GM12878 (cell line): ENCODE data around the gene PELI2. TPM values are rescaled to one million over a fixed set of nuclear protein-coding genes. Genes with fewer than 3 reads are reported as not detected.

Source experiments
- ATAC-seq: fragments of 200-7000 bp; cut with Tn5 transposase; 3 replicates; pipeline ENCODE4 v1.9.1; 2020; ENCODE audit warnings: mild to moderate bottlenecking, moderate library complexity
- BruUV-seq: library from RNA; stranded (reverse); fragments of 400-500 nt; replicated peaks from 2 replicates; lab custom pipeline; 2021; lab: Mats Ljungman, UMichigan
- CTCF ChIA-PET: fragments of 300-600 bp; sonication (Branson Sonifier 250); formaldehyde crosslinking; extraction: SDS; loops from one replicate; lab custom pipeline; 2021; ENCODE audit warnings: inconsistent platforms; lab: Yijun Ruan, JAX
- POLR2A ChIA-PET: fragments of 350-600 bp; formaldehyde crosslinking; extraction: SDS; loops from one replicate; lab custom pipeline; 2021; ENCODE audit warnings: inconsistent platforms; lab: Charles Lee
- RAD21 ChIA-PET: fragments of 300-600 bp; sonication (Branson Sonifier 250); formaldehyde crosslinking; loops from one replicate; lab custom pipeline; 2023; ENCODE audit warnings: antibody characterized with exemption; ENCODE audit not compliant: unreplicated experiment; lab: Charles Lee
- SMC1A ChIA-PET: fragments of 300-600 bp; sonication (Branson Sonifier 250); formaldehyde crosslinking; loops from one replicate; lab custom pipeline; 2023; ENCODE audit not compliant: unreplicated experiment, uncharacterized antibody; lab: Charles Lee
- DNase-seq: peaks from one replicate; pipeline ENCODE4 v3.0.0-alpha.2; 2011; ENCODE audit warnings: low read depth, low spot score
- FAIRE-seq: peaks from 3 replicates; lab custom pipeline; 2011; peaks lifted over from hg19 to GRCh38; lab: Jason Lieb, UNC
- H2AFZ ChIP-seq: 2 replicates; pipeline ENCODE4 v1.6.0; 2011; ENCODE audit warnings: low read depth, low read length, control low read depth; ENCODE audit not compliant: control insufficient read depth
- H3K27ac ChIP-seq: 2 replicates; pipeline ENCODE4 v1.5.1; 2011; ENCODE audit warnings: control low read depth; ENCODE audit not compliant: control insufficient read depth, insufficient read depth
- H3K27me3 ChIP-seq, 2 experiments: replicated peaks in 1 of 2; 2 replicates each; pipeline versions ENCODE4 v1.6.0 to v1.6.1; 2011; ENCODE audit warnings: low read length in 1 of 2; ENCODE audit not compliant: control insufficient read depth in 2 of 2, insufficient read depth in 2 of 2
- H3K36me3 ChIP-seq, 2 experiments: 2 replicates each; pipeline ENCODE4 v1.5.1; 2011; ENCODE audit warnings: low read length in 1 of 2; ENCODE audit not compliant: control insufficient read depth in 2 of 2, insufficient read depth in 2 of 2
- H3K4me1 ChIP-seq: 2 replicates; pipeline ENCODE4 v1.6.1; 2011; ENCODE audit warnings: mild to moderate bottlenecking, low read length, moderate library complexity, mixed read lengths; ENCODE audit not compliant: control insufficient read depth, insufficient read depth
- H3K4me2 ChIP-seq: 2 replicates; pipeline ENCODE4 v1.6.0; 2011; ENCODE audit warnings: control low read depth; ENCODE audit not compliant: control insufficient read depth, insufficient read depth
- H3K4me3 ChIP-seq: fragments of 200-600 bp; sonication (generic); 2 replicates; pipeline ENCODE4 v1.5.1; 2016
- H3K79me2 ChIP-seq: 2 replicates; pipeline ENCODE4 v1.6.0; 2011; ENCODE audit warnings: low read length; ENCODE audit not compliant: control insufficient read depth, insufficient read depth
- H3K9ac ChIP-seq: 2 replicates; pipeline ENCODE4 v1.8.0; 2011; ENCODE audit warnings: low read length, control low read depth, mixed read lengths; ENCODE audit not compliant: control insufficient read depth, insufficient read depth
- H3K9me3 ChIP-seq: replicated peaks from 3 replicates; pipeline ENCODE4 v1.5.1; 2011; ENCODE audit warnings: mild to moderate bottlenecking, low read length; ENCODE audit not compliant: control insufficient read depth, insufficient read depth
- H4K20me1 ChIP-seq: 2 replicates; pipeline ENCODE4 v1.6.0; 2011; ENCODE audit not compliant: control insufficient read depth, insufficient read depth
- EGR1 ChIP-seq, 2 experiments: IDR thresholded peaks; 1 replicate in 1 of 2; 2 replicates in 1 of 2; pipeline ENCODE4 v1.6.1; 2011 to 2012; ENCODE audit warnings: low read depth in 2 of 2, low read length in 2 of 2, borderline replicate concordance in 1 of 2, mild to moderate bottlenecking in 1 of 2, moderate library complexity in 1 of 2
- GATAD2B ChIP-seq: fragments of 450-650 bp; conservative IDR thresholded peaks from 2 replicates; pipeline ENCODE4 v1.6.1; 2017; ENCODE audit warnings: low read depth, mild to moderate bottlenecking, moderate library complexity
- IKZF1 ChIP-seq: fragments of 450-650 bp; conservative IDR thresholded peaks from 2 replicates; pipeline ENCODE4 v1.6.1; 2017; ENCODE audit warnings: antibody characterized with exemption, mild to moderate bottlenecking
- JUND ChIP-seq: IDR thresholded peaks from 2 replicates; pipeline ENCODE4 v1.6.1; 2012; ENCODE audit warnings: low read depth, mild to moderate bottlenecking, low read length, improper control_type of control experiment, moderate library complexity
- KLF5 ChIP-seq: fragments of 450-650 bp; IDR thresholded peaks from 2 replicates; pipeline ENCODE4 v1.6.1; 2014; ENCODE audit warnings: mild to moderate bottlenecking; ENCODE audit not compliant: partially characterized antibody
- LARP7 ChIP-seq: fragments of 450-650 bp; IDR thresholded peaks from 2 replicates; pipeline ENCODE4 v1.6.1; 2017; ENCODE audit warnings: mild to moderate bottlenecking
- NFYB ChIP-seq: IDR thresholded peaks from 2 replicates; pipeline ENCODE4 v1.6.1; 2011; ENCODE audit warnings: low read depth, mild to moderate bottlenecking, low read length, improper control_type of control experiment, moderate library complexity; ENCODE audit not compliant: insufficient read depth
- STAT3 ChIP-seq: IDR thresholded peaks from 2 replicates; pipeline ENCODE4 v1.6.1; 2011; ENCODE audit warnings: low read depth, low read length, improper control_type of control experiment
- TAF1 ChIP-seq: IDR thresholded peaks from 2 replicates; pipeline ENCODE4 v1.6.1; 2011; ENCODE audit warnings: mild to moderate bottlenecking, low read depth, low read length, borderline replicate concordance
- WRNIP1 ChIP-seq: IDR thresholded peaks from 2 replicates; pipeline ENCODE4 v1.6.1; 2011; ENCODE audit warnings: low read depth, low read length, improper control_type of control experiment, borderline replicate concordance
- YBX1 ChIP-seq: fragments of 450-650 bp; IDR thresholded peaks from 2 replicates; pipeline ENCODE4 v1.6.1; 2016; ENCODE audit warnings: antibody characterized with exemption
- YY1 ChIP-seq: IDR thresholded peaks from 2 replicates; pipeline ENCODE4 v1.6.1; 2011; ENCODE audit warnings: low read depth, mild to moderate bottlenecking, low read length
- ZNF207 ChIP-seq: fragments of 450-650 bp; IDR thresholded peaks from 2 replicates; pipeline ENCODE4 v1.6.1; 2014; ENCODE audit warnings: antibody characterized with exemption, mild to moderate bottlenecking, borderline replicate concordance
- WGBS: methylation state at CpG from one replicate; pipeline ENCODE4 v1.1.6; 2016; ENCODE audit warnings: low lambda C conversion rate; ENCODE audit not compliant: insufficient replicate concordance, insufficient coverage; ENCODE audit errors: missing lambda C conversion rate; 5-methylcytosine and 5-hydroxymethylcytosine counted together
- in situ Hi-C: fragments of 300-500 bp; cut with MboI; formaldehyde crosslinking; loops from 9 replicates; pipeline ENCODE4 v1.14.3; 2018; ENCODE audit warnings: mixed read lengths
- intact Hi-C: fragments of 100-400 bp; cut with micrococcal nuclease; formaldehyde crosslinking; loops from one replicate; pipeline ENCODE4 v1.14.2; 2022; ENCODE audit not compliant: unreplicated experiment
- polyA plus RNA-seq, 11 experiments: library from polyadenylated mRNA; depleted of rRNA in 4 of 11; unstranded in 6 of 11; stranded (reverse) in 5 of 11; fragments of >200 nt; fragmentation: Nextera tagmentation in 4 of 11; fragmentation: Illumina TruSeq in 1 of 11; extraction: Ambion mirVana in 4 of 11; extraction: Trizol in 1 of 11; gene quantifications; 1 replicate in 1 of 11; 2 replicates in 10 of 11; pipeline versions ENCODE4 v1.2.1 to v1.2.3, GENCODE V29; 2011 to 2016; ENCODE audit warnings: inconsistent platforms in 2 of 11, missing spikeins in 2 of 11, low read depth in 1 of 11
- total RNA-seq, 4 experiments: library from RNA; depleted of rRNA in 3 of 4; stranded (reverse); fragments of >200 nt in 3 of 4; fragmentation: Illumina TruSeq in 1 of 4; extraction: Trizol in 1 of 4; gene quantifications; 2 replicates each; pipeline versions ENCODE4 v1.2.1 to v1.2.3, GENCODE V29; 2013 to 2021
- TF ChIP-seq, protein P1 (sequence below): fragments of 450-650 bp; IDR thresholded peaks from 2 replicates; pipeline ENCODE4 v1.6.1; 2018; ENCODE audit warnings: borderline replicate concordance, mild to moderate bottlenecking; ENCODE audit not compliant: partially characterized antibody
- TF ChIP-seq, protein P2 (sequence below): fragments of 450-650 bp; IDR thresholded peaks from 2 replicates; pipeline ENCODE4 v1.6.1; 2014; ENCODE audit warnings: mild to moderate bottlenecking
- TF ChIP-seq, protein P3 (sequence below): fragments of 450-650 bp; IDR thresholded peaks from 2 replicates; pipeline ENCODE4 v1.6.1; 2017; ENCODE audit warnings: mild to moderate bottlenecking, moderate library complexity
- TF ChIP-seq, protein P4 (sequence below): IDR thresholded peaks from 2 replicates; pipeline ENCODE4 v1.6.1; 2011; ENCODE audit warnings: low read depth, mild to moderate bottlenecking, low read length, moderate library complexity, borderline replicate concordance; ENCODE audit errors: extremely low read depth

PELI2 gene
- total and polyA plus RNA-seq, 10 of the 15 experiments (the other 5 are each of a cell fraction or from before 2014, with no cell fraction given), result under 0.01 to 0.10 (median 0.01) TPM; not detected in 3

DNA sequence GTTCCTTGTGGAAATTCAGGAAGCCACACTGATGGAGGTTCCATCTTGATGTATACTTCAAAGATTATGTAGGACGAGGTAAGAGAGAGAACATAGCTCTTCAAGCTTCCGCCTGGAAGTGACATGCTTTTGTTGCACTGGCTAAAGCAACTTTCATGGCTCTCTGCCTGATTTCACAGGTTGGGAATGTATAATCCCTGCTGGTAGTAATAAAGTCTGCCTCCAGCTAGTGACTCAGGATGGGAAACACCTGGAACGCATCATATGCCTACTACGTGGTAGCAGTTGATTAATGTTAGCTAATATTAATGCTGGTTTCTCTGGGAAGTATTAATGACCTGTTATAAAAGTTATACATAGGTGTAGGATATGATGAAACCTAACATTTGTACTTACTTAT, 71.1 kb downstream of the PELI2 start:
- POLR2A ChIA-PET, result no interaction called here
- Histone ChIP-seq H2AFZ (no peak overlapping the region), H4K20me1 (no peaks in the 10 kb centered on the region), H3K9ac (no peak overlapping the region)
- TF ChIP-seq, protein P1, sequence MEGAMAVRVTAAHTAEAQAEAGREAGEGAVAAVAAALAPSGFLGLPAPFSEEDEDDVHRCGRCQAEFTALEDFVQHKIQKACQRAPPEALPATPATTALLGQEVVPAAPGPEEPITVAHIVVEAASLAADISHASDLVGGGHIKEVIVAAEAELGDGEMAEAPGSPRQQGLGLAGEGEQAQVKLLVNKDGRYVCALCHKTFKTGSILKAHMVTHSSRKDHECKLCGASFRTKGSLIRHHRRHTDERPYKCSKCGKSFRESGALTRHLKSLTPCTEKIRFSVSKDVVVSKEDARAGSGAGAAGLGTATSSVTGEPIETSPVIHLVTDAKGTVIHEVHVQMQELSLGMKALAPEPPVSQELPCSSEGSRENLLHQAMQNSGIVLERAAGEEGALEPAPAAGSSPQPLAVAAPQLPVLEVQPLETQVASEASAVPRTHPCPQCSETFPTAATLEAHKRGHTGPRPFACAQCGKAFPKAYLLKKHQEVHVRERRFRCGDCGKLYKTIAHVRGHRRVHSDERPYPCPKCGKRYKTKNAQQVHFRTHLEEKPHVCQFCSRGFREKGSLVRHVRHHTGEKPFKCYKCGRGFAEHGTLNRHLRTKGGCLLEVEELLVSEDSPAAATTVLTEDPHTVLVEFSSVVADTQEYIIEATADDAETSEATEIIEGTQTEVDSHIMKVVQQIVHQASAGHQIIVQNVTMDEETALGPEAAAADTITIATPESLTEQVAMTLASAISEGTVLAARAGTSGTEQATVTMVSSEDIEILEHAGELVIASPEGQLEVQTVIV, result no peak
- TF ChIP-seq LARP7, result no peak
- no peak for TF ChIP-seq GATAD2B
- no peak for TF ChIP-seq JUND
- TF ChIP-seq YY1, result no peak
- no peak for TF ChIP-seq STAT3
- no peak for TF ChIP-seq IKZF1
- TF ChIP-seq ZNF207, result no peak
- TF ChIP-seq, protein P2, sequence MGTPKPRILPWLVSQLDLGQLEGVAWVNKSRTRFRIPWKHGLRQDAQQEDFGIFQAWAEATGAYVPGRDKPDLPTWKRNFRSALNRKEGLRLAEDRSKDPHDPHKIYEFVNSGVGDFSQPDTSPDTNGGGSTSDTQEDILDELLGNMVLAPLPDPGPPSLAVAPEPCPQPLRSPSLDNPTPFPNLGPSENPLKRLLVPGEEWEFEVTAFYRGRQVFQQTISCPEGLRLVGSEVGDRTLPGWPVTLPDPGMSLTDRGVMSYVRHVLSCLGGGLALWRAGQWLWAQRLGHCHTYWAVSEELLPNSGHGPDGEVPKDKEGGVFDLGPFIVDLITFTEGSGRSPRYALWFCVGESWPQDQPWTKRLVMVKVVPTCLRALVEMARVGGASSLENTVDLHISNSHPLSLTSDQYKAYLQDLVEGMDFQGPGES, result no peak
- TF ChIP-seq EGR1 (IDR thresholded peaks at IDR 0.05; ENCODE audit: borderline replicate concordance in 1 of 2, low read depth in 2 of 2, low read length in 2 of 2), result no peak
- TF ChIP-seq, protein P3, sequence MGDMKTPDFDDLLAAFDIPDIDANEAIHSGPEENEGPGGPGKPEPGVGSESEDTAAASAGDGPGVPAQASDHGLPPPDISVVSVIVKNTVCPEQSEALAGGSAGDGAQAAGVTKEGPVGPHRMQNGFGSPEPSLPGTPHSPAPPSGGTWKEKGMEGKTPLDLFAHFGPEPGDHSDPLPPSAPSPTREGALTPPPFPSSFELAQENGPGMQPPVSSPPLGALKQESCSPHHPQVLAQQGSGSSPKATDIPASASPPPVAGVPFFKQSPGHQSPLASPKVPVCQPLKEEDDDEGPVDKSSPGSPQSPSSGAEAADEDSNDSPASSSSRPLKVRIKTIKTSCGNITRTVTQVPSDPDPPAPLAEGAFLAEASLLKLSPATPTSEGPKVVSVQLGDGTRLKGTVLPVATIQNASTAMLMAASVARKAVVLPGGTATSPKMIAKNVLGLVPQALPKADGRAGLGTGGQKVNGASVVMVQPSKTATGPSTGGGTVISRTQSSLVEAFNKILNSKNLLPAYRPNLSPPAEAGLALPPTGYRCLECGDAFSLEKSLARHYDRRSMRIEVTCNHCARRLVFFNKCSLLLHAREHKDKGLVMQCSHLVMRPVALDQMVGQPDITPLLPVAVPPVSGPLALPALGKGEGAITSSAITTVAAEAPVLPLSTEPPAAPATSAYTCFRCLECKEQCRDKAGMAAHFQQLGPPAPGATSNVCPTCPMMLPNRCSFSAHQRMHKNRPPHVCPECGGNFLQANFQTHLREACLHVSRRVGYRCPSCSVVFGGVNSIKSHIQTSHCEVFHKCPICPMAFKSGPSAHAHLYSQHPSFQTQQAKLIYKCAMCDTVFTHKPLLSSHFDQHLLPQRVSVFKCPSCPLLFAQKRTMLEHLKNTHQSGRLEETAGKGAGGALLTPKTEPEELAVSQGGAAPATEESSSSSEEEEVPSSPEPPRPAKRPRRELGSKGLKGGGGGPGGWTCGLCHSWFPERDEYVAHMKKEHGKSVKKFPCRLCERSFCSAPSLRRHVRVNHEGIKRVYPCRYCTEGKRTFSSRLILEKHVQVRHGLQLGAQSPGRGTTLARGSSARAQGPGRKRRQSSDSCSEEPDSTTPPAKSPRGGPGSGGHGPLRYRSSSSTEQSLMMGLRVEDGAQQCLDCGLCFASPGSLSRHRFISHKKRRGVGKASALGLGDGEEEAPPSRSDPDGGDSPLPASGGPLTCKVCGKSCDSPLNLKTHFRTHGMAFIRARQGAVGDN, result no peak
- no peak for TF ChIP-seq KLF5
- no peak for TF ChIP-seq YBX1
- TF ChIP-seq NFYB, result no peak
- TF ChIP-seq WRNIP1, result no peak
- no peak for TF ChIP-seq TAF1
- TF ChIP-seq, protein P4, sequence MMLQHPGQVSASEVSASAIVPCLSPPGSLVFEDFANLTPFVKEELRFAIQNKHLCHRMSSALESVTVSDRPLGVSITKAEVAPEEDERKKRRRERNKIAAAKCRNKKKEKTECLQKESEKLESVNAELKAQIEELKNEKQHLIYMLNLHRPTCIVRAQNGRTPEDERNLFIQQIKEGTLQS, result no peak
- TF ChIP-seq, all 136 proteins: peak for 0
- intact Hi-C loops, result no loop called here
- no peak for ATAC-seq
- ChIA-PET RAD21 (no interaction called here), SMC1A (interaction anchor here (0.5 kb wide), 1 partner anchor 92 kb away, joined by 3 read pairs; no protein-coding TSS in a partner anchor), CTCF (interaction anchor here (1.4 kb wide), 1 partner anchor 16 kb away, joined by 3 read pairs; no protein-coding TSS in a partner anchor)
- no peak for FAIRE-seq
- in situ Hi-C loops, result no loop called here
- Histone ChIP-seq H3K4me2 (no peak overlapping the region), H3K27me3 (peaks cover 0 to 2% of the 10 kb centered on the region in 2 experiments; a peak in 1 of 4 replicates), H3K36me3 (no peaks in the 10 kb centered on the region), H3K4me1 (no peaks in the 10 kb centered on the region), H3K27ac (no peak overlapping the region), H3K9me3 (no peaks in the 10 kb centered on the region), H3K4me3 (no peak overlapping the region), H3K79me2 (no peaks in the 10 kb centered on the region)
- DNase-seq, result no peak
- no TSS peak for BruUV-seq
- 52% methylated on average over 4 of the region's 4 CpGs for WGBS
